Fibroblast of lung (primary cell): Measurements from ENCODE around the gene MTSS2. TPM values are rescaled to one million over a fixed set of nuclear protein-coding genes. Genes with fewer than 3 reads are reported as not detected.
A peak's percentile ranks its signal among the peaks of the same experiment; 100 is the strongest.

Source experiments
- DNase-seq, 2 donors: peaks; one replicate each; pipeline versions ENCODE4 v3.0.0 to v3.0.0-alpha.2; 2010; ENCODE audit warnings: low read depth in 2 of 2
- H2AFZ ChIP-seq: 2 replicates; pipeline ENCODE4 v1.5.1; 2012; ENCODE audit warnings: low read length, control low read depth, inconsistent platforms
- H3K27ac ChIP-seq: 2 replicates; pipeline ENCODE4 v1.5.1; 2011; ENCODE audit warnings: low read length, control low read depth; ENCODE audit not compliant: insufficient read depth
- H3K27me3 ChIP-seq: 2 replicates; pipeline ENCODE4 v1.5.1; 2011; ENCODE audit warnings: mild to moderate bottlenecking, low read length; ENCODE audit not compliant: control insufficient read depth, insufficient read depth
- H3K36me3 ChIP-seq: 2 replicates; pipeline ENCODE4 v1.5.1; 2011; ENCODE audit warnings: low read length; ENCODE audit not compliant: control insufficient read depth, insufficient read depth
- H3K4me1 ChIP-seq: 2 replicates; pipeline ENCODE4 v1.5.1; 2011; ENCODE audit warnings: low read length; ENCODE audit not compliant: control insufficient read depth, insufficient read depth; ENCODE audit errors: extremely low read depth
- H3K4me2 ChIP-seq: 2 replicates; pipeline ENCODE4 v1.5.1; 2011; ENCODE audit warnings: low read length, control low read depth; ENCODE audit not compliant: insufficient read depth; ENCODE audit errors: extremely low read depth
- H3K4me3 ChIP-seq, 4 experiments: fragments of 200-600 bp in 1 of 4; sonication (generic) in 1 of 4; replicated peaks in 1 of 4; 2 replicates each; pipeline ENCODE4 v1.5.1; 2011 to 2016; ENCODE audit warnings: low read length in 4 of 4, low read depth in 3 of 4, mild to moderate bottlenecking in 3 of 4, control low read depth in 2 of 4, inconsistent platforms in 1 of 4, mixed read lengths in 1 of 4; ENCODE audit not compliant: insufficient read depth in 1 of 4; ENCODE audit errors: control extremely low read depth in 1 of 4
- H3K79me2 ChIP-seq: 2 replicates; pipeline ENCODE4 v1.5.1; 2012; ENCODE audit warnings: mild to moderate bottlenecking, low read length, inconsistent platforms; ENCODE audit not compliant: control insufficient read depth, insufficient read depth
- H3K9ac ChIP-seq: 2 replicates; pipeline ENCODE4 v1.5.1; 2011; ENCODE audit warnings: mild to moderate bottlenecking, low read length, control low read depth; ENCODE audit not compliant: insufficient read depth
- H3K9me3 ChIP-seq: 2 replicates; pipeline ENCODE4 v1.5.1; 2012; ENCODE audit warnings: low read depth, low read length; ENCODE audit not compliant: control insufficient read depth, insufficient read depth
- H4K20me1 ChIP-seq: 2 replicates; pipeline ENCODE4 v1.5.1; 2011; ENCODE audit warnings: low read length; ENCODE audit not compliant: control insufficient read depth, insufficient read depth; ENCODE audit errors: extremely low read depth
- CTCF ChIP-seq, 2 donors: IDR thresholded peaks in 1 of 2; conservative IDR thresholded peaks in 1 of 2; 1 replicate in 1 of 2; 2 replicates in 1 of 2; pipeline ENCODE4 v1.5.1; 2011 to 2012; ENCODE audit warnings: low read length in 2 of 2, control low read depth in 1 of 2, inconsistent platforms in 1 of 2, low read depth in 1 of 2, mild to moderate bottlenecking in 1 of 2
- EZH2 ChIP-seq: IDR thresholded peaks from 2 replicates; pipeline ENCODE4 v1.5.1; 2012; ENCODE audit warnings: low read length, control low read depth, mild to moderate bottlenecking; ENCODE audit errors: missing control alignments
- polyA plus RNA-seq, 2 donors: library from polyadenylated mRNA; depleted of rRNA in 1 of 2; stranded (reverse) in 1 of 2; unstranded in 1 of 2; fragments of >200 nt; gene quantifications; 2 replicates each; pipeline ENCODE4 v1.2.1, GENCODE V29; 2011 to 2012; ENCODE audit warnings: missing spikeins in 1 of 2
- total RNA-seq: library from RNA; depleted of rRNA; stranded (reverse); fragments of >200 nt; gene quantifications from 2 replicates; pipeline ENCODE4 v1.2.1, GENCODE V29; 2014

MTSS2 gene
- total and polyA plus RNA-seq, 2 donors (not counting 1 experiment from before 2014, with no cell fraction given): 126 to 131 TPM

GRCh38 chr16:70715860-70716357 is 30.1 kb upstream of the MTSS2 start:
- DNase-seq: peak; percentile 56 to 95
- peak overlapping the region; percentile 13 for H3K4me2 ChIP-seq
- H3K4me3 ChIP-seq: no peak overlapping the region
- no peak for TF ChIP-seq CTCF (conservative IDR thresholded peaks at IDR 0.05 in 1 of 2, IDR thresholded peaks at IDR 0.05 in 1 of 2; ENCODE audit: low read depth in 1 of 2, low read length in 2 of 2)
- no peak for TF ChIP-seq EZH2
- no peaks in the 10 kb centered on the region for H3K36me3 ChIP-seq
- H3K79me2 ChIP-seq: no peaks in the 10 kb centered on the region
- H3K27ac ChIP-seq: peak overlapping the region; percentile 97
- no peaks in the 10 kb centered on the region for H3K27me3 ChIP-seq
- H3K4me1 ChIP-seq: peaks cover 27% of the 10 kb centered on the region
- H3K9ac ChIP-seq: no peak overlapping the region
- no peaks in the 10 kb centered on the region for H3K9me3 ChIP-seq
- H2AFZ ChIP-seq: no peak overlapping the region
- H4K20me1 ChIP-seq: no peaks in the 10 kb centered on the region

- H3K36me3 ChIP-seq: no peaks in the 10 kb centered on the region
- H2AFZ ChIP-seq: no peak overlapping the region
- no peaks in the 10 kb centered on the region for H3K27me3 ChIP-seq
- no peaks in the 10 kb centered on the region for H3K9me3 ChIP-seq
- no peaks in the 10 kb centered on the region for H3K79me2 ChIP-seq
- H3K9ac ChIP-seq: peak overlapping the region; percentile 69
- DNase-seq: peak; percentile 94 to 99
- peak overlapping the region; percentile 97 for H3K27ac ChIP-seq
- H3K4me2 ChIP-seq: peak overlapping the region; percentile 13
- peaks cover 27% of the 10 kb centered on the region for H3K4me1 ChIP-seq
- H4K20me1 ChIP-seq: no peaks in the 10 kb centered on the region
- TF ChIP-seq CTCF (conservative IDR thresholded peaks at IDR 0.05 in 1 of 2, IDR thresholded peaks at IDR 0.05 in 1 of 2; ENCODE audit: low read depth in 1 of 2, low read length in 2 of 2) (peak in 1 of 2 donors; percentile 12), EZH2 (no peak)
- H3K4me3 ChIP-seq: no peak overlapping the region
Observed at GRCh38 chr16:70715055-70715858, 29.4 kb upstream of the MTSS2 start.

- no peaks in the 10 kb centered on the region for H3K79me2 ChIP-seq
- peak in 1 of 2 donors; percentile 33 for DNase-seq
- TF ChIP-seq EZH2 (no peak), CTCF (conservative IDR thresholded peaks at IDR 0.05 in 1 of 2, IDR thresholded peaks at IDR 0.05 in 1 of 2; ENCODE audit: low read depth in 1 of 2, low read length in 2 of 2) (no peak)
- peak overlapping the region; percentile 3 for H3K4me2 ChIP-seq
- no peaks in the 10 kb centered on the region for H3K36me3 ChIP-seq
- no peaks in the 10 kb centered on the region for H3K27me3 ChIP-seq
- H4K20me1 ChIP-seq: no peaks in the 10 kb centered on the region
- H2AFZ ChIP-seq: no peak overlapping the region
- peak overlapping the region; percentile 69 for H3K9ac ChIP-seq
- peak overlapping the region; percentile 97 for H3K27ac ChIP-seq
- no peak overlapping the region for H3K4me3 ChIP-seq
- peaks cover 27% of the 10 kb centered on the region for H3K4me1 ChIP-seq
- no peaks in the 10 kb centered on the region for H3K9me3 ChIP-seq
Observed at GRCh38 chr16:70714581-70715054, 28.8 kb upstream of the MTSS2 start.
